T-helper 1 cell treated with Interleukin-12 subunit alpha and Interleukin-12 subunit beta and Interleukin-4 antibody, amounts not matched to agents 30 μg/mL and 1 μg/mL, for 36 hours (primary cell): ENCODE results near the gene PRKN.

ENCODE experiments used
- H3K27ac Mint-ChIP-seq: one replicate; pipeline ENCODE4 v1.8.0; 2021; ENCODE audit warnings: mild to moderate bottlenecking, mixed read lengths
- H3K27me3 Mint-ChIP-seq: one replicate; pipeline ENCODE4 v1.8.0; 2021; ENCODE audit warnings: low read depth, mixed read lengths
- H3K36me3 Mint-ChIP-seq: one replicate; pipeline ENCODE4 v1.8.0; 2021; ENCODE audit warnings: low read depth, mixed read lengths
- H3K4me1 Mint-ChIP-seq: one replicate; pipeline ENCODE4 v1.8.0; 2021; ENCODE audit warnings: low read depth, mixed read lengths
- H3K4me3 Mint-ChIP-seq: one replicate; pipeline ENCODE4 v1.8.0; 2021; ENCODE audit warnings: mild to moderate bottlenecking, moderate library complexity, mixed read lengths
- H3K9me3 Mint-ChIP-seq: one replicate; pipeline ENCODE4 v1.8.0; 2021; ENCODE audit warnings: mixed read lengths

Gene PRKN

DNA sequence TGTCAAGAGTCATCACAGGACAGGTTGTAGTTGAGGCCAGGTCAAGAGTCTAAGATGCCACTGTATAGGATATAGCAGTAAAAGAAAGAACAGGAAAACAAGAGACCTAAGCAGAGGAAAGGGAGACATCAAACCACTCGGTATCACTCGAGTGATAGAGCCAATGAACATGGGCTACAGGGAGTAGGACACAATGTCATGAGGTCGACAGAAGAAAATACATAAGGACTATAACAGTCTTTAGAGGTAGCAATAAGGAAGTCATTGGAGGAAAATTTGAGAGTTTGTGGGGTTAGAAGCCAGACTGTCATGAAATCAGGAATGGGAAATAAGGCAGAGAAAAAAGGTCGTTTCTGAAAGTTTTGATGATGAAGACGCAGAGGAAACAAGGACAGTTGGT lies 99.7 kb downstream of the PRKN start:
- Mint-ChIP-seq H3K4me3 (no peak overlapping the region), H3K27ac (no peak overlapping the region), H3K36me3 (no peaks in the 10 kb centered on the region), H3K9me3 (no peaks in the 10 kb centered on the region), H3K4me1 (no peaks in the 10 kb centered on the region), H3K27me3 (no peaks in the 10 kb centered on the region)

DNA sequence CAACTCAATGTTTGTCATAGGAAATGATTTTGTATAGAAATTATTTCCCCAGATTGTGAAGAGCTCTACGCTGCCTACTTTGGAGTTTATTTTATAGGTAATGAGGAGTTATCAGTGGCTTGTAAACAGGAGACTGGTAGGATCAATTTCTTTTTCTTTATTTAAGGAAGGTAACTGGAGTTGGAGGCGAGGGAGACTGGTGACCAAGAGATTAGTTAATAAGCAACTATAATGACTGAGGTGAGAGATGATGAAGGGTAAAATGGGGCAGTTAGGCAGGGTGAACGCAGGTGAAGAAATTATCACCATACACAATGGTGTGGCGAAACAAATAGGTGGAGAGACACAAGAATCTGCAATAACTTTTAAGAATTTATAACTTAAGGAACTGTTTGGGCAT lies 100.2 kb downstream of the PRKN start:
- Mint-ChIP-seq H3K36me3 (no peaks in the 10 kb centered on the region), H3K27ac (no peak overlapping the region), H3K27me3 (no peaks in the 10 kb centered on the region), H3K4me3 (no peak overlapping the region), H3K4me1 (no peaks in the 10 kb centered on the region), H3K9me3 (no peaks in the 10 kb centered on the region)

DNA sequence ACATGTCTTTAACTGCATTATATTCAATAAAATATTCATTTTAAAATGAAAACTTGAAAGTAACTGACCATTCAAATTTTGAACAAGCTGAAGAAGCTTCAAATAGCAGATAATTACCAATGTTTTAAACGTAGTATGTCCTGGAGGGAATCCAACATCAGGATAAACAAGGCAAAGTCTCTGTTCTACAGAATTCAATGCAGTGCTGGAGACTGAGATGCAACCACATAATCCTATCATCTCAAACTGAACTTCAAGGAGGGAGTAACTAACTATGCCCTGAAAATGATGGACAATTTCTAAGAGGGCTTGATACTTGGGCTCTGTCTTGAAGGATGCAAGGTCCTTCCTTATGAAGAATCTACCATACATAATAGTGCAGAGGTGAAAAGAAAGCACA lies 100.7 kb downstream of the PRKN start:
- Mint-ChIP-seq H3K4me3 (no peak overlapping the region), H3K36me3 (no peaks in the 10 kb centered on the region), H3K27ac (no peak overlapping the region)

DNA sequence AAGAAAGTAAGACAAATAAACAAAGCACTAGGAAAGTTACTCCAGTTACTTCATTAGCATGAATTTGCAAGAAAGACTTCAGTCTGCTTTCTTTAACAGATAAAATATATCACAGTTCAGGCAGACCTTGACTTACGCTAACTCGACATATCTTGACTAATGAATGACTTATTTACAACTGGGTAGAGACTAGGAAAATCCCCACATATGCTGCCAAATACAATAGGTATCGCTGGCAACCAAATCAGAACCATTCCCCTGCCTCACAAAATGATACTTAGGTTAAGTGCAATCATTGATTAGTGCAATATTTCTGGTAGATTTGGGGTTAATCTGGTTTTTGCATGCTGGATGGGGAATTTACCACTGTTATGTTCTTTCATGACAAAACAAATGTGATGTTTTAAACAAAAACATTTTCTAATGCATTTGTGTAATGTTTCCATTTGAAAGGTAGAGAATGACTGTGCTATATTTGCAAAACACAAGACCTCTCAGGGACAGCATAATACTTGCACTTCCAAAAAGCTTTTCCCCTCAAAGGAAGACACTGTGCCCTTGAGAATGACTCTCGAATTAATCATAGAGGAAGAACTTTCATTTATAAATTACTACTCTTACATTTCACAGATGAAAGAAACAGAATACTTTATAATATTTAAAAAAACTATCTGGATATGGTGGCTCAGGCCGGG lies 101.6 kb downstream of the PRKN start:
- no peak overlapping the region for H3K4me3 Mint-ChIP-seq
- no peaks in the 10 kb centered on the region for H3K36me3 Mint-ChIP-seq
- H3K4me1 Mint-ChIP-seq, result no peaks in the 10 kb centered on the region
- H3K27ac Mint-ChIP-seq, result no peak overlapping the region
- no peaks in the 10 kb centered on the region for H3K9me3 Mint-ChIP-seq
- no peaks in the 10 kb centered on the region for H3K27me3 Mint-ChIP-seq

More for the DNA sequence above, 100.7 kb downstream of the PRKN start:
- Mint-ChIP-seq H3K4me1 (no peaks in the 10 kb centered on the region), H3K27me3 (no peaks in the 10 kb centered on the region), H3K9me3 (no peaks in the 10 kb centered on the region)

DNA sequence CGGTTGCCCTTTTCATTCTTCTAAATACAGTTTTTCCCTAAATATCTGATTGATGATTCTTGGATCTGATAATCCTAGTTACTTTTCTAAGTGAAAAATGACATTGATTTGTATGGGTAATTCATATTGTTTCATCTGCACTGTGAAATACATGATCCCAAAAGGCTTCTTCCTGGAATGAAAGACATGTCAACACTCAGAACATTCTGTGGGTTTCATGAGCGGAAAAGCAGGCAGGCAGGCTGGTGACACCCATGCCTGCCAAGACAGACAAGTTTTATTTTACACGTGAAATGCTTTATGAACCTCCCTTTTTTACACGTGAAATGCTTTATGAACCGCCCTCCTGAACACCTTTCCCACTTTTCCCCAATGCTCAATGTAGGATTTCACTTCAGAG lies 105.0 kb downstream of the PRKN start:
- Mint-ChIP-seq H3K27me3 (no peaks in the 10 kb centered on the region), H3K4me1 (no peaks in the 10 kb centered on the region), H3K27ac (no peak overlapping the region), H3K4me3 (no peak overlapping the region), H3K36me3 (no peaks in the 10 kb centered on the region), H3K9me3 (no peaks in the 10 kb centered on the region)

DNA sequence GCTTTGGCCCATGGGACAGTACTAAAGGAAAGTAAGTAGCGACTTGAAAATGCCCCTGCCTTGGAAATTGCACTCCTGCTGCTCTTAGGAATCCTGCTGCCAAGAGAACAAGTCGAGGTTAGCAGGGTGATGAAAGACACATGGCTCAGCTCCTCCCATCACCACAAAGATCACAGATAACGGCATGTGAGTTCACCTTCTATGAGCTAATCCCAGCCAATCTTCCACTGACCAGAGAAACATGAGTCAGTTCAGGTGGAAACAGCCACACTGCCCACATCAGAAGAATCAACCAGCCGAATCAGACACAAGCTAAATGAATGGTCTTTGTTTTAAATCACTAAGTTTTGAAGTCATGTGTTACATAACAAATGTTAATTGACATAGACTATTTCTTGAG lies 106.3 kb downstream of the PRKN start:
- no peak overlapping the region for H3K27ac Mint-ChIP-seq
- H3K4me1 Mint-ChIP-seq, result no peaks in the 10 kb centered on the region
- no peaks in the 10 kb centered on the region for H3K27me3 Mint-ChIP-seq
- H3K36me3 Mint-ChIP-seq, result no peaks in the 10 kb centered on the region
- H3K9me3 Mint-ChIP-seq, result no peaks in the 10 kb centered on the region
- no peak overlapping the region for H3K4me3 Mint-ChIP-seq

DNA sequence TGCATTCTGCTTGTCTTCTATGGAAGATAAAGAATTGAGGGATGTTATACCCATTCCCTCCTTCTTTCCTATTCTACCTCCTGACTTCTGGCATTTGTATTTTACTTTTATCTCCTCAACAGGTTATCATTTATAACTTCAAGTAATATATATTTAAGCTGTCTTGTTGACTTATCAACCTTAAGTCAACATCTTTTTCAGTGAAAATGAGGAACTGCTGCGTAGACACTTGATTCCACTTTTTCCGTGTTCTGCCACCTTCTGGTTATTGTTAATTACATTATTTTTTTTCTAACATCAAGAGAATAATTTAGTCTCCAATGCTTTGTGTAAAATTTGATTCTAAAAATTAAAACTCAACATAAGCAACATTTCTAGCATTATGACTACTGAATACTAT lies 107.5 kb downstream of the PRKN start:
- Mint-ChIP-seq H3K9me3 (no peaks in the 10 kb centered on the region), H3K27me3 (no peaks in the 10 kb centered on the region), H3K27ac (no peak overlapping the region), H3K36me3 (no peaks in the 10 kb centered on the region), H3K4me1 (no peaks in the 10 kb centered on the region), H3K4me3 (no peak overlapping the region)

DNA sequence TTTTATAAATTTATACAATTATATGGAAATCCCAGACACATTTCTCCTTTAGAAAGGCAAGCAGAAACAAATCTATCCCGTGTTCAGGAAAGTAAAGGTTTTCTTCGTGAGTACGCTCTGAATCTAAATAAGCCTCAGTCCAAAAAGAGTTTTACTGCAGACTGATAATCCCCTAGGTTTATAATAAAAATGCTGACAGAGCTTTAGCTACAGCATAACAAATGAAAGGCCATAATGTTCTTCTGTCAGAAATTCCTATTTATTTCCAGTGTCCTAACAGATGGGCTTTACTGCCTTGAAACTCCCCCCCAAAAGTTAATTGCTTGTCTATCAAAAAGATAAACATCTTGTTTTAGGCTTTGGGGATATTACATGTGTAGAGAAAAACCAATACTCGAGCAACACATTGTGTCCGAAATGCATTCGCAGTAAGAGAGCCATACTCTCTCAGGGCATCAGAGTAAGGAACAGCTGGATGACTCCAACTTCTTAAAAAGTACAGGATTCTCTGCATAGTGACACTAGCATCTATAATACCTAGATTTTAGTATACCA lies 109.0 kb downstream of the PRKN start:
- no peak overlapping the region for H3K27ac Mint-ChIP-seq
- H3K4me3 Mint-ChIP-seq, result no peak overlapping the region
- H3K36me3 Mint-ChIP-seq, result no peaks in the 10 kb centered on the region
- H3K27me3 Mint-ChIP-seq, result no peaks in the 10 kb centered on the region
- no peaks in the 10 kb centered on the region for H3K9me3 Mint-ChIP-seq
- no peaks in the 10 kb centered on the region for H3K4me1 Mint-ChIP-seq

DNA sequence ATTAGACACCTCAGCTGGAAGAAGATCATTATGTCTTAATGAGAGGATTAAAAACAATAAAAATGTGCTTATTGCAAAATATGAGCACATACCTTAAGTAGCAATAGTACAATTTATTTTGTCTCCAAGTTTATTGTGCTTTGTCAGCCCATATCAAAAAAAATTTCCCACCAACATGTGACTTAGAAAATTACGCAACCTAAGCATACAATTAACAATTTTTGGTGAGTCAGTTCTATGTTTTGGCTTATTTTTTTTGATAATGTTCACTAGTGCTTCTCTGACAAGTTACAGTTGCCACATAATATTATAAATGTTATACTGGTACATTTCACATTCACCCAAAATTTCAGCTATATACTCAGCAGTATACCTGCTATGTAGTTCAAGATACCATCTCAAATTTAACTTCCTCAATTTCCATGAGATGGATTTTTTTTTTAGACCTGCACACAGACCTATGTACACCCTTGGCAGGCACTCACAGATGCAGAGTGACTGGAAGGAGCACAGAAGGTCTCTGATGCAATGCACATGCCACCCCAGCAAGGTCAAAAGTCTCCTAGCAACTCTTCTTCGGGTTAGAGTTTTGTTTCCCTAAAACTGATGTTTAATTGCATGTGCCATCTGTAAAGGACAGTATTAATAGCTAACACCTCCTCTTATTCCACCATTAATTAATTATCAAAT lies 112.4 kb downstream of the PRKN start:
- Mint-ChIP-seq H3K36me3 (no peaks in the 10 kb centered on the region), H3K27me3 (no peaks in the 10 kb centered on the region), H3K4me3 (no peak overlapping the region), H3K27ac (no peak overlapping the region), H3K9me3 (no peaks in the 10 kb centered on the region), H3K4me1 (no peaks in the 10 kb centered on the region)

DNA sequence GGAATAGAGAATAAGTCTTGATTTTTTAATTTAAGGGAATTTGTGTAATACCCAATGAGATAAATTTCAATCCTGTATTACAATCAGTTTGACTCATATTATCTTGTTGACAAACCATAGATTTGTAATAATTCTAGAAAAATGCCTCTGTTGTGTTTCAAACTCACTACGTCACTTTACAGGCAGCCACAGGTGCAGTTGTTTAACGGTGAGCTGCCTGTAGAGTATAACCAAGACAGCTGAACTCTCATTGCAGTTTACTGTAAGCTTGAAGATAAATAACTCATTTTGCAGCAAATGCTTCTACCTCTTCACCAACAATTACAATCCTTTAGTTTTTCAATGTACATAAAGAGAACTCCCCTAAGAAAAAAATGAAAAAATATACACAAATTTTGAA lies 114.3 kb downstream of the PRKN start:
- no peaks in the 10 kb centered on the region for H3K27me3 Mint-ChIP-seq
- H3K36me3 Mint-ChIP-seq, result no peaks in the 10 kb centered on the region
- no peak overlapping the region for H3K4me3 Mint-ChIP-seq
- H3K9me3 Mint-ChIP-seq, result no peaks in the 10 kb centered on the region
- H3K4me1 Mint-ChIP-seq, result no peaks in the 10 kb centered on the region
- H3K27ac Mint-ChIP-seq, result no peak overlapping the region

DNA sequence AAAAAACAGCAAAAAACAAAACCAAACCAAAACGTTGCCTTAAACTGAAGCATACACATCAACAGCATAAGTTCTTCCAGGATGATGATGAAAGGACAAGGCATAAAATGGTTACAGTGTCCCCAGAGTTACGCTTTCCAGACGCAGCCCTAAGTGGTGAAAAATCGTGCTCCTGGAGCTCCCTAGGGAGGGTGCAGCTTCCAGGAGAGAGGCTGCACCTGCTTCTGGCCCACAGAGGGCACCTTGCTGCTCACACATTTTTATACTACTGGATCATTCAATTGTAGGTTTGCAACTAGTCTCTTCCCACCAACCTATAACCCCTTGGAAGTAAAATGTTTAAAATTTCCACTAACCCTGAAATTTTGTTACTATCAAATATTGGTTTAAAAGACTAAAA lies 115.0 kb downstream of the PRKN start:
- H3K9me3 Mint-ChIP-seq, result no peaks in the 10 kb centered on the region
- no peak overlapping the region for H3K27ac Mint-ChIP-seq
- no peak overlapping the region for H3K4me3 Mint-ChIP-seq
- H3K36me3 Mint-ChIP-seq, result no peaks in the 10 kb centered on the region
- H3K27me3 Mint-ChIP-seq, result no peaks in the 10 kb centered on the region
- no peaks in the 10 kb centered on the region for H3K4me1 Mint-ChIP-seq

DNA sequence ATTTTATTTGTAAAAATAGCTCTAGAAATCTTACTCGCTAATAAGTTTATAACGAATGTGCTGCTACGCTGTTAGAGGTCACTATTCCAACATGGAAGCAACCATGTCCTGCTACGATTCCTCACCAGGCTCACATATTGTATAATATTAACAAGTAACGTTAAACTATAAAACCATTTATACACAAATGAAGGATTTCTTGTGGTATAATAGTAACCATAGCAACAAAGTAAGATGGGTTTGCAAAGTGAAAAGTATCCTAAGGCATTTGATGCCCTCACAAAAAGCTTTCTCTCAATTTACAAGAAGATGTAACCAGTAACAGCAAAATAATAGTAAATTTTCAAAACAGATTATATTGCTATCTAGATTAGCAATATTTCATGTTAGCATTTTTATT lies 117.2 kb downstream of the PRKN start:
- no peaks in the 10 kb centered on the region for H3K9me3 Mint-ChIP-seq

DNA sequence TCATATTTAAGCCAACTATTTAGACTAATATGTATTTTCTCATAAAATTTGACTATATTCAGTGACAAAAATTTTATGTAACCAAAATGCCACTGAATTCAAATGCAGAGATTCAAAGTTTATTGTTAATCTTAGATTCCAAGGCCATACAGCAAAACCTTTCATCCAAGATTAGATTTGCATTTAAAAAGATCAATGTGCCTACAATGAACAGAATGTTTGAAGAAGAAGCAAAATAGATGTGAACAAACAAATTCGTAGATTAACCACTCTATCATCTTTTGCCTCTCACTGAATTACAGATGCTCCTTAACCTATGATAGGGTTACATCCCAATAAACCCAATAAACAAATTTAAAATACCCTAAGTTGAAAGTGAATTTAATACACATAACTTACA lies 121.7 kb downstream of the PRKN start:
- no peaks in the 10 kb centered on the region for H3K27me3 Mint-ChIP-seq
- no peaks in the 10 kb centered on the region for H3K9me3 Mint-ChIP-seq
- H3K4me1 Mint-ChIP-seq, result no peaks in the 10 kb centered on the region
- no peak overlapping the region for H3K27ac Mint-ChIP-seq
- no peaks in the 10 kb centered on the region for H3K36me3 Mint-ChIP-seq
- no peak overlapping the region for H3K4me3 Mint-ChIP-seq

More for the DNA sequence above, 117.2 kb downstream of the PRKN start:
- H3K4me1 Mint-ChIP-seq, result no peaks in the 10 kb centered on the region
- H3K4me3 Mint-ChIP-seq, result no peak overlapping the region
- H3K27ac Mint-ChIP-seq, result no peak overlapping the region
- no peaks in the 10 kb centered on the region for H3K27me3 Mint-ChIP-seq
- H3K36me3 Mint-ChIP-seq, result no peaks in the 10 kb centered on the region

DNA sequence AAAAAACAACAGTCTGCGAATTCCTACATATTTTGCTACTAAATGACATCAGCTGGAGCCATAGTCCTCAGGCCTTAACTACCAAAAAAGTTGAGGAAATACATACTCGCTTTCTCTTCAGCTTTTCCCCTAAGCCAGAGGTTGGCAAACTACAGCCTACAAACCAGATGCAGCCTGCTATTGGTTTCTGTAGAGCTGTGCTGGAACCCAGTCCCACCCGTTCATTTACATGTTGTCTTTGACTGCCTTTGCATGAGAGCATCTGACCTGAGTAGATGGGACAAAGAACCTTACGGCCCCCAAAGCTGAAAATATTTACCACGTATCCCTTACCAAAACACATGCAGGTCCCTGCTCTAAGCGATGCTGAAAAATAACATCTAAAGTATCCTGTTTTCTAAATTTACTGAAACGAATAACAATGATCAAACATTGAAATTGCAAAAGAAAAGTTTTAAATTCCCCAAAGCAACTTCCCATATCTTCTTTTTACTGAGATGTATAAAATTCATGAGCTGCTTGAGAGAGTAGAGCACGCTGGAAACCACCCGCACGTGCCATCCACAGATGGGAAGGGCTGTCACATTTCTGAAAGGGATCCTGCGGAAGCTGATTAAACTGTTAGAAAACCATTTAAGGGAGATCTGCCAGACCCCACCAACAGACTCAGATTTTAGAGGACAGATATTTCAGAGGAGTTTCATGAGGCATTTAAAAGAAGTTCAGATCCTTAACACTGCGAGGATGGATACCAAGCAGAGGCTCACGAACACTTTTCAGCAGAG lies 124.1 kb downstream of the PRKN start:
- no peak overlapping the region for H3K4me3 Mint-ChIP-seq
- no peaks in the 10 kb centered on the region for H3K4me1 Mint-ChIP-seq
- H3K9me3 Mint-ChIP-seq, result no peaks in the 10 kb centered on the region
- no peak overlapping the region for H3K27ac Mint-ChIP-seq
- no peaks in the 10 kb centered on the region for H3K36me3 Mint-ChIP-seq
- no peaks in the 10 kb centered on the region for H3K27me3 Mint-ChIP-seq

DNA sequence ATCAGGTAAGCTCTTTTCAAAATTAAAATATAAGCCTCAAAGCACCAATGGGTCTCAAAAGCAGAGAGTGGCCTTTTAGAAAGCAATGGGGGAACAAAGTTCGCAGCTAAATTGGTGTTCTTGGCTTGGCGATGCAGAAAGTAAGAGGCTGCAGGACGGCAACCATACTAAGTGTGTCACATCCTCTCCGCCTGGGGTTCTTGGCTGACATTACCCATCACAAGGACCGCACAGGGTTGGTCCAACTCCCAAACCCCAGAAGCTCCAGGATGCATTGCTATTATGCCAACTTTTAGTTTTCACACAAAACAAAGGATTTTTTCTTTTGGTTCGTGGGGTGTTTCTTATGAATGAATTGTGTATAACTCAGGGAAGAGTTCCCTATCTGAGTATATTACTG lies 124.8 kb downstream of the PRKN start:
- H3K9me3 Mint-ChIP-seq, result no peaks in the 10 kb centered on the region
- no peak overlapping the region for H3K27ac Mint-ChIP-seq
- no peak overlapping the region for H3K4me3 Mint-ChIP-seq

More for the DNA sequence above, 124.8 kb downstream of the PRKN start:
- H3K27me3 Mint-ChIP-seq, result no peaks in the 10 kb centered on the region
- no peaks in the 10 kb centered on the region for H3K4me1 Mint-ChIP-seq
- no peaks in the 10 kb centered on the region for H3K36me3 Mint-ChIP-seq
